ENCODE data around the gene LGR6.

DNA sequence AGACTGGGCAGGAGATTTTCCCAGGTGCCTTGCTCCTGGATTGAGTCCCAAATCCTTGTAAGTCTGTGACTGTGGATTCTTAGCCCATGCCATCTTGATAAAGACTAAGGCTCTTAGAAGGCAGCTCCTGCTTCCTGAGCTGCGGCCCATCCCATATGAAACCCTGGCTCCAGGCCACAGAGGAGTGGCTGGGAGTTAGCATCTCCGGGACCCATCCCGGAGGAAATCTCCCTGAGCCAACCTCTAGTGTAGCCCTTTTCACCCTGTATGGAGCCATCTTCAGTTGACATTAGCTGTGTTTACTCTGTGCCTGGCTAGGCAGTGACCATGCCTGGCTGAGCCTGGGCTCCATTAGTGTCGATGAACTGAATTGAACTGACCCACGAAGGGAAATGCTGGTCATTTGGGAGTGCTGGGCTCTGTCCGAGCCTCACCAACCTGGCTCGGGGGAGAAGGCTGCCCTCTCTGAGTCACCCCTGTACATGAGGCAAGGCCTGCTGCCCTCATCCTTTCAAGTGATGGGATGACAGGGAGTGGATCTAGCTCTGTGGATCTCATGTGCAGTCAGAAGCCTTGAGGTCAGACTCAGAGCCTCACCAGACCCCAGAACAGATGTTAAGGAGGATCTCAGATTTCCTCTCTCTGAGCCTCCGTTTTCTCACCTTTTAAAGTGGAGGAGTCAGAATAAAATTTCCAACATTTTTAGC, 37.5 kb downstream of the LGR6 start:
- TF ChIP-seq, protein P1, sequence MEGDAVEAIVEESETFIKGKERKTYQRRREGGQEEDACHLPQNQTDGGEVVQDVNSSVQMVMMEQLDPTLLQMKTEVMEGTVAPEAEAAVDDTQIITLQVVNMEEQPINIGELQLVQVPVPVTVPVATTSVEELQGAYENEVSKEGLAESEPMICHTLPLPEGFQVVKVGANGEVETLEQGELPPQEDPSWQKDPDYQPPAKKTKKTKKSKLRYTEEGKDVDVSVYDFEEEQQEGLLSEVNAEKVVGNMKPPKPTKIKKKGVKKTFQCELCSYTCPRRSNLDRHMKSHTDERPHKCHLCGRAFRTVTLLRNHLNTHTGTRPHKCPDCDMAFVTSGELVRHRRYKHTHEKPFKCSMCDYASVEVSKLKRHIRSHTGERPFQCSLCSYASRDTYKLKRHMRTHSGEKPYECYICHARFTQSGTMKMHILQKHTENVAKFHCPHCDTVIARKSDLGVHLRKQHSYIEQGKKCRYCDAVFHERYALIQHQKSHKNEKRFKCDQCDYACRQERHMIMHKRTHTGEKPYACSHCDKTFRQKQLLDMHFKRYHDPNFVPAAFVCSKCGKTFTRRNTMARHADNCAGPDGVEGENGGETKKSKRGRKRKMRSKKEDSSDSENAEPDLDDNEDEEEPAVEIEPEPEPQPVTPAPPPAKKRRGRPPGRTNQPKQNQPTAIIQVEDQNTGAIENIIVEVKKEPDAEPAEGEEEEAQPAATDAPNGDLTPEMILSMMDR (IDR thresholded peaks at IDR 0.05) = no peak
- TF ChIP-seq POLR2A (IDR thresholded peaks at IDR 0.05; ENCODE audit: low read depth) = no peak
- TF ChIP-seq EP300 (IDR thresholded peaks at IDR 0.05) = no peak
- TF ChIP-seq POLR2AphosphoS5 (IDR thresholded peaks at IDR 0.05) = no peak

Data from esophagus muscularis mucosa (tissue), 4 donors.